GM18520 (cell line): ENCODE results near the gene GLUD1.
"Not testable (repeated sequence)": the region's sequence is repeated elsewhere in the genome, so short reads cannot be mapped to it uniquely, and the experiment has no call there.

ENCODE experiments used
- ATAC-seq: cut with Tn5 transposase; IDR thresholded peaks from one replicate; pipeline ENCODE4 v1.9.1; 2021; ENCODE audit not compliant: unreplicated experiment

GLUD1 gene

DNA sequence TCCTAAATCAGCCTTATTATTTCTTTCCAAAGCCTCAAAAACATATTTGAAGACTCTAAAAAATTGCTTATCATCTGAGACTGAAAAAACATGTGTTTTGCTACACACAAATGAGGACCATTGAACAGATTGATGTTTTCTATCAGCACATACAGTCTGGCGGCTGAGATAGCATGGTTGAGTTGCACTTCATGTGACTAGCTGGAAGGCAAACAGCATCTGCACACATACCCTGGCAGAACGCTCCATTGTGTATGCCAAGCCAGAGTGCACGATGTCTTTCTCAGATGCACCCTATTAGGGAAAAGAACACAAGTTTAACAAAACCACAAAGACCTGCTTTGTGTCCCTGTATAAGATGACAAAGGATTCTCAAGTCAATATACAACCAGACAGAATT is 41.5 kb downstream of the GLUD1 start:
- no peak for ATAC-seq

- no peak for ATAC-seq
These were observed 49.2 kb downstream of the GLUD1 start for GRCh38 chr10:87045434-87045938.

GRCh38 chr10:87043579-87043978 is 51.1 kb downstream of the GLUD1 start:
- not testable (repeated sequence) for ATAC-seq

- ATAC-seq, result no peak
These were observed 55.9 kb downstream of the GLUD1 start for GRCh38 chr10:87038786-87039185.

- ATAC-seq, result no peak
These were observed 56.3 kb downstream of the GLUD1 start for GRCh38 chr10:87038286-87038717.

GRCh38 chr10:87036623-87037022 is 58.0 kb downstream of the GLUD1 start:
- ATAC-seq, result no peak

DNA sequence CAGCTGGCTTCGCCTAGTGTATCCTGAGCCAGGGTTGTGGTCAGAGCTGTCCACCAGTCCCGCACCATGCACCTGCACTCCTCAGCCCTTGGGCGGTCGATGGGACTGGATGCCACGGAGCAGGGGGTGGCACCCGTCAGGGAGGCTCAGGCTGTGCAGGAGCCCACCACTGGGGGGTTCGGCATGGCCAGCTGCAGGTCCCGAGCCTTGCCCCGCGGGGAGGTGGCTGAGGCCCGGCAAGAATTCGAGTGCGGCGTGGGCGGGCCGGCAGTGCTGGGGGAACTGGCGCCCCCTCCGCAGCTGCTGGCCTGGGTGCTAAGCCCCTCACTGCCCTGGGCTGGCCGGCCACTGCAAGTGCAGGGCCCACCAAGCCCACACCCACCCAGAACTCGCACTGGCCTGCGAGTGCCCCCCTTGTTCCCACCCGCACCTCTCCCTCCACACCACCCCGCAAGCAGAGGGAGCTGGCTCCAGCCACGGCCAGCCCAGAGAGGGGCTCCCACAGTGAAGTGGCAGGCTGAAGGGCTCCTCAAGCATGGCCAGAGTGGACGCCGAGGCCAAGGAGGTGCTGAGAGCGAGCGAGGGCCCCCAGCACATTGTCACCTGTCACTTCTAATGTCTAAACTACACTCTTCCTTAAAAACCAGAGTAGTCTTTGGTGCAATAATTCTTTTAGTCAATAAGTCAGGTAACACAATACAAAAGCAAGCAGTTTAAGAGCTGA is 63.6 kb downstream of the GLUD1 start:
- no peak for ATAC-seq

DNA sequence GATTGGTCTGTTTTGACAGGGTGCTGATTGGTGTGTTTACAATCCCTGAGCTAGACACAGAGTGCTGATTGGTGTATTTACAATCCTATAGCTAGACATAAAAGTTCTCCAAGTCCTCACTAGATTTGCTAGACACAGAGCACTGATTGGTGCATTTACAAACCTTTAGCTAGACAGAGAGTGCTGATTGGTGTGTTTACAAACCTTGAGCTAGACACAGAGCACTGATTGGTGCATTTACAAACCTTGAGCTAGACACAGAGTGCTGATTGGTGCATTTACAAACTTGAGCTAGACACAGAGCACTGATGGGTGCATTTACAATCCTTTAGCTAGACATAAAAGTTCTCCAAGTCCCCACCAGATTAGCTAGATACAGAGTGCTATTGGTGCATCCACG is 64.2 kb downstream of the GLUD1 start:
- not testable (repeated sequence) for ATAC-seq

DNA sequence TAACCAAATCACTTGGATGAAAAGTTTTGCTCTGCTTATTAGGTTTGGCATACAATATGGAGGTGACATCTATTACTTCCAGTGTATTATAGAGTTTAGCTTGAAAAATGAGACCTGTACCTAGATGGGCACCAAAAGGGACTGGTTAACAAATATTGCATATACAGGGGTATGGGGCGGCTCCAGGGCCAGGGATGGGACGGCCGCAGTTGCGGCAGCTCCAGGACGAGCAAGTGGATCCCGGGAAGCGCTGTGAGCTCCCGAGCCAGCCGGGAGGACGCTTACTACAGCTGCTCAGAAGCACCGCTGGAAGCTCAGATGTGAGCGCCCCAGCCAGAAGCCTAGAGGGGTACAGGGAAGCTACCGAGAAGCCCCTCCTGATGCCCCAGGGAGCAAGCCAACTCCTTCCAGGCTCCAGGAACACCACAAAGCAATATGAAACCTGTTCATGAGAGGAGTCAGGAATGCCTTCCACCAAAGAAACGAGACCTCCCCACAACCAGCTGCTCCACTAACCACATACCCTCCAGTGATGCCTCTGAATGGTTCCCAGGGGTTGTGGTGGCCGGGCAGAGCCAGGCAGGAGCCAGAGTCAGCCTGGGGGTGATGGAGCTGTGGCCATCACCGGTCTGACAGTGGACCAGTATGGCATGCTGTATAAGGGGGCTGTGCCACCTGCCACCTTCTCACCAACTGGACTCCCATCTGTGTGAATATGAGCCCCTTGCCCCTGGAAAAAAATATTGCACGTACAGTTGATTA is 67.7 kb downstream of the GLUD1 start:
- not testable (repeated sequence) for ATAC-seq

DNA sequence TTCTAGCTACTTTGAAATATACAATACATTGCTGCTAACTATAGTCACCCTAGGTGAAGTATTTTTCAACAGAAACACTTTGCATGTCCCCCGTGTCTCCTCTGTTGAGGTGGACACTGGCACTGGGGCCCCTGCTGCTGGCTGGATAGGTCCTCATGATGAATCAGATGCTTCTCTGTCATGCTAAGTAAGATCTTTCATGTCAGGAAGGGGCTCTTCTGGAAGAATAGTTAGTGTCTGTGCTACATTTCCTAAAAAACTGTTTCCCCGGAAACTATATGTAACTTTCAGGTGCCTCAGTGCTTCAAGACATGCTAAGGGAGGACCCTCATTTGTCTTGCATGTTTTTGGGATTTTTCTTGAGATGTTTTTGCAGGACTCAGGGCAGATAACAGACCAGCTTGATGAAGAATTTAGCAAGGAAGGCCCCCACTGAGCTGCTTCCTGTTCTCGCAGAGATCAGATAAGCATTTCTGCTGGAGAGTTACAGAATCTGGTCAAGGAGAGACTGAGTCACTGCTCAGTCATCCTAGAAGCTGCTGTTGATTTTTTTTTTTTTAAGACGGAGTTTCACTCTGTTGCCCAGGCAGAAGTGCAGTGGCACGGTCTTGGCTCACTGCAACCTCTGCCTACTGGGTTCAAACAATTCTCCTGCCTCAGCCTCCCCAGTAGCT is 69.2 kb downstream of the GLUD1 start:
- ATAC-seq, result not testable (repeated sequence)

DNA sequence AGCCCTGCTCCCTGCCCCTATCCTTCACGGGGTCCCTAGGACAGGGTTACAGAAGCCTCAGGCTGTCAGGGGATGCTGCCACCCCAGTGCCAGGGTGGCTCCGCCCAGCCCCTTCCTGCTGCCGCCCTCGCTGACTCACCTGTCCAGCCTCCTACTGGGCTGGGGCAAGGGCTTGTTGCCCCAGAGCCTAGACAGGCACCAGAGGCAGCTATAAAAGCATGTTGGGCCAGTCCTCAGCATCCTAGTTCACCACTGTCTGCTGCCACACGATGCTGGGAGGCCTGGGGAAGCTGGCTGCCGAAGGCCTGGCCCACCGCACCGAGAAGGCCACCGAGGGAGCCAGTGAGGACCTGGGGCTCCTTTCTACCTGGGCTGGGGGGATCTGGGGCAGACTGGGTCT is 74.6 kb downstream of the GLUD1 start, which contains the start of gene FAM25A:
FAM25A (plus strand) TSS at position 239 of the 400 bp plus-strand sequence; CDS start at position 270, 31 bp downstream.
- ATAC-seq, result not testable (repeated sequence)

- not testable (repeated sequence) for ATAC-seq
These were observed 75.1 kb downstream of the GLUD1 start for GRCh38 chr10:87019504-87019903.

DNA sequence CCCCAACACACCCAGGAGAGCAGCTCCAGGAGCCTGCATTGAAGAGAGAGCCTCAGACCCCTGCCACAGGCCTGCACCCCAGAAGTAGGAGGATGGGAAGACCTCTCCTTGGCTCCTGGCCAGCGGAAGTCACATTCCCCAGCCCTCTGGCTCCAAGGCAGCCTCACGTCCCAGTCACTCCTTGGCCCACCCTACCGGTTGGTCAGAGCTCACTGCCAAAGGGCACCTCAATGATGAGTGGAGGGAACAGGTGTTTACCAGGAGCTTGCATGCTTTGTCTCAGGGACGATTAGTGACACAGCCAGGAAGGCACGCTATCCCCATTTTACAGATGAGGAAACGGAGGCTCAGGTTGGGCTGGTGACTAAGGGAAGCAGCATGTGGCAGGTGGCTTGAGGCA is 75.6 kb downstream of the GLUD1 start:
- not testable (repeated sequence) for ATAC-seq

DNA sequence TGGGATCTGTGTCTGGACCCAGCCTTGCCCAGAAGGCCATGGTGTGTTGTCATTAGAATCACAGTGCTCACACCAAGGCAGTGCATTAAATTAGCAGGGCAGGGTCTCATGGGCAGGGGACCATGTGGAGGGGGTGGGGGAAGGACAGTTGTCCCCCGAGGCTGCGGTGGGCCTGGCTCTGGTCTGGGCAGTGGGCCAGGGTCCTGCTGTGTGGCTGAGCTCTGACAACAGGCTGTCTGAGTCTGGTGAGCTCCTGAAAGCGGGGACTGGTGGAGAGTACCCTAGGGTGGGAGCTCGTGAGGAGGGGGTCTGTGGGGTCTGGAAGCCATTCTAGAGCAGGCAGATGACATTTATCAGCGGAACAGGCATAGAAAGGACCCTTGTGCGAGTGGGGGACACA is 76.5 kb downstream of the GLUD1 start:
- not testable (repeated sequence) for ATAC-seq

DNA sequence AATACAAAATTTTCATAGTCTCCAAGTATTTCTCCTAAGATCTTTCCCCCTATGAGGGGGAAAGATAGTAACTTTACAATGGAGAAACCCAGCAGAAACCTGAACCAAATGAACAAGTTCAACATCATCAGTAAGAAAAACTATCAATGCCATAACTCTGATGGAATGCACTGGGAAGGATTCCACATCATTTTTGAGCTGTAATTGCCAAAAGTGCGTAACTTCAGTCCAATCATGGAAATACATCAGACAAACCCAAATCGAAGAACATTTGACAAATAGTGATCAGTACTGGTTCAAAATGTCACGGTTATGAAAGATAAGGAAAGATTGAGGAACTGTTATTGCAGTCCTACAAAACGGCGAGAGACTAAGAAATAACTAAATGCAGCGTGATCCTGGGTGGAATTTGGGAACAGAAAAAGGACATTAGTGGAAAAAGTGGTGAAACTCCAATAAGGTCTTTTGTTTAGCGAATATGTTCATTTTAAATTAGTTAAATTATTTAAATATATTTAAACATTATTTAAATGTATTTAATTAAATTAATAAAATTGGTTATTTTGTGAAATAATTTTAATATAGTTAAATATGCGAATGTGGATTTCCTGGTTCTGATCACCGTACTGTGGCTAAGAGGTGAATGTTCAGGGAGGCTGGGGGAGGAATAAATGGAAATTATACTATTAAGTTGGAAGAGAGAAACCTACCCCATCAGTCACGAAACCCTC is 79.5 kb downstream of the GLUD1 start:
- ATAC-seq, result not testable (repeated sequence)

GRCh38 chr10:87013528-87013927 is 81.1 kb downstream of the GLUD1 start:
- not testable (repeated sequence) for ATAC-seq

DNA sequence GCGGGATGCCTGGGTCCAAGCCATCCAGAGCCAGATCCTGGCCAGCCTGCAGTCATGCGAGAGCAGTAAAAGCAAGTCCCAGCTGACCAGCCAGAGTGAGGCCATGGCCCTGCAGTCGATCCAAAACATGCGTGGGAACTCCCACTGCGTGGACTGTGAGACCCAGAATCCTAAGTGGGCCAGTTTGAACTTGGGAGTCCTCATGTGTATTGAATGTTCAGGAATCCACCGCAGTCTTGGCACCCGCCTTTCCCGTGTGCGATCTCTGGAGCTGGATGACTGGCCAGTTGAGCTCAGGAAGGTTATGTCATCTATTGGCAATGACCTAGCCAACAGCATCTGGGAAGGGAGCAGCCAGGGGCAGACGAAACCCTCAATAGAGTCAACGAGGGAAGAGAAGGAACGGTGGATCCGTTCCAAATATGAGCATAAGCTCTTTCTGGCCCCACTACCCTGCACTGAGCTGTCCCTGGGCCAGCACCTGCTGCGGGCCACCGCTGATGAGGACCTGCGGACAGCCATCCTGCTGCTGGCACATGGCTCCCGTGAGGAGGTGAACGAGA is 85.4 kb downstream of the GLUD1 start:
- not testable (repeated sequence) for ATAC-seq

GRCh38 chr10:87008303-87008702 is 86.3 kb downstream of the GLUD1 start:
- not testable (repeated sequence) for ATAC-seq

DNA sequence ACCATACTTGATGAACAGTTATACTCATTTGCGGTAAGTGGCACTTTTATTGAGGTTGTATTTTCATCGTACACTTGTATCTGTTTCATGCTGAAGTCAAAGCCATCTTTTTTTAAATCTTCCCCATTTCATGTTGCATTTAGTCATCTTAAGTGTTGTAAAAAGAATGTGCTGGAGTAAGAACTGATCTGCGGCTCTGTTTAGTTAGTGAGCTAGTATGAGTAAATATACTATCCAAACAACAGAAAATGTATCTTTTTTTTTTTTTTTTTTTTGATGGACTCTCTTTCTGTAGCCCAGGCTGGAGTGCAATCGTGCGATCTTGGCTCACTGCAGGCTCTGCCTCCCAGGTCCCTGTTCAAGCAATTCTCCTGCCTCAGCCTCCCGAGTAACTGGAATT is 87.0 kb downstream of the GLUD1 start:
- ATAC-seq, result not testable (repeated sequence)

- not testable (repeated sequence) for ATAC-seq
These were observed 87.5 kb downstream of the GLUD1 start for GRCh38 chr10:87007124-87007523.
